GM23338 (cell line): Measurements from ENCODE around the gene ISCU. TPM values are rescaled to one million over a fixed set of nuclear protein-coding genes. Genes with fewer than 3 reads are reported as not detected.
A peak's percentile ranks its signal among the peaks of the same experiment; 100 is the strongest.

ENCODE experiments used
- ATAC-seq: fragments of 200-7000 bp; cut with Tn5 transposase; 3 replicates; pipeline ENCODE4 v1.9.1; 2020
- DNase-seq: peaks from one replicate; pipeline ENCODE4 v3.0.0-alpha.2; 2015; ENCODE audit warnings: low spot score
- H2AFZ ChIP-seq: fragments of 200-600 bp; sonication (generic); 2 replicates; pipeline ENCODE4 v1.8.0; 2016; ENCODE audit warnings: antibody characterized with exemption, mild to moderate bottlenecking, moderate library complexity
- H3F3A ChIP-seq: fragments of 200-600 bp; sonication (generic); replicated peaks from 2 replicates; pipeline ENCODE4 v1.8.0; 2017; ENCODE audit warnings: antibody characterized with exemption, mixed run types, low read depth
- H3K27ac ChIP-seq: fragments of 200-600 bp; sonication (generic); 2 replicates; pipeline ENCODE4 v1.6.1; 2016; ENCODE audit warnings: low read depth
- H3K27me3 ChIP-seq: fragments of 200-600 bp; sonication (generic); 2 replicates; pipeline ENCODE4 v1.8.0; 2016; ENCODE audit warnings: mild to moderate bottlenecking, mixed run types, moderate library complexity; ENCODE audit not compliant: insufficient read depth
- H3K36me3 ChIP-seq: fragments of 200-600 bp; sonication (generic); 2 replicates; pipeline ENCODE4 v1.8.0; 2016; ENCODE audit warnings: mild to moderate bottlenecking; ENCODE audit not compliant: insufficient read depth
- H3K4me1 ChIP-seq: fragments of 200-600 bp; sonication (generic); 2 replicates; pipeline ENCODE4 v1.8.0; 2016; ENCODE audit warnings: mild to moderate bottlenecking, moderate library complexity; ENCODE audit not compliant: insufficient read depth
- H3K4me2 ChIP-seq: fragments of 200-600 bp; sonication (generic); 2 replicates; pipeline ENCODE4 v1.7.1; 2017; ENCODE audit warnings: mixed run types
- H3K4me3 ChIP-seq: fragments of 200-600 bp; sonication (generic); 2 replicates; pipeline ENCODE4 v1.6.1; 2016; ENCODE audit warnings: mixed run types
- H3K79me2 ChIP-seq: fragments of 200-600 bp; sonication (generic); replicated peaks from 2 replicates; pipeline ENCODE4 v1.8.0; 2017; ENCODE audit warnings: mild to moderate bottlenecking; ENCODE audit not compliant: insufficient read depth
- H3K9me2 ChIP-seq: fragments of 200-600 bp; sonication (generic); 2 replicates; pipeline ENCODE4 v1.8.0; 2017; ENCODE audit not compliant: insufficient read depth
- H4K20me1 ChIP-seq: fragments of 200-600 bp; sonication (generic); replicated peaks from 2 replicates; pipeline ENCODE4 v1.8.0; 2017; ENCODE audit warnings: mild to moderate bottlenecking; ENCODE audit not compliant: insufficient read depth
- H3K27ac Mint-ChIP-seq: 2 replicates; pipeline ENCODE4 v1.8.0; 2020; ENCODE audit warnings: inconsistent platforms, mild to moderate bottlenecking, moderate library complexity, mixed read lengths
- H3K27me3 Mint-ChIP-seq: 3 replicates; pipeline ENCODE4 v1.8.0; 2022; ENCODE audit warnings: low read depth, mild to moderate bottlenecking, moderate library complexity, mixed read lengths, inconsistent platforms; ENCODE audit not compliant: insufficient read depth, poor library complexity
- H3K36me3 Mint-ChIP-seq: 3 replicates; pipeline ENCODE4 v1.8.0; 2021; ENCODE audit warnings: low read depth, mild to moderate bottlenecking, inconsistent platforms, moderate library complexity, mixed read lengths
- H3K4me1 Mint-ChIP-seq: 3 replicates; pipeline ENCODE4 v1.8.0; 2020; ENCODE audit warnings: mild to moderate bottlenecking, inconsistent platforms, mixed read lengths
- H3K4me3 Mint-ChIP-seq: 3 replicates; pipeline ENCODE4 v1.8.0; 2021; ENCODE audit warnings: moderate library complexity, mild to moderate bottlenecking, inconsistent platforms, mixed read lengths
- H3K9me3 Mint-ChIP-seq: 3 replicates; pipeline ENCODE4 v1.8.0; 2020; ENCODE audit warnings: moderate library complexity, mild to moderate bottlenecking, inconsistent platforms, mixed read lengths
- CREB1 ChIP-seq: fragments of 250-450 bp; sonication (Bioruptor Pico); IDR thresholded peaks from 2 replicates; pipeline ENCODE4 v1.5.0; 2020; ENCODE audit warnings: low read depth, mild to moderate bottlenecking, moderate library complexity
- EZH2 ChIP-seq: fragments of 200-600 bp; sonication (generic); IDR thresholded peaks from one replicate; pipeline ENCODE4 v1.8.0; 2017; ENCODE audit warnings: antibody characterized with exemption, mild to moderate bottlenecking, low read depth; ENCODE audit not compliant: unreplicated experiment
- JUNB ChIP-seq: IDR thresholded peaks from one replicate; pipeline ENCODE4 v1.6.1; 2016; ENCODE audit warnings: antibody characterized with exemption; ENCODE audit not compliant: unreplicated experiment
- NANOG ChIP-seq: IDR thresholded peaks from 2 replicates; pipeline ENCODE4 v1.6.1; 2016; ENCODE audit warnings: antibody characterized with exemption, borderline replicate concordance
- POLR2AphosphoS5 ChIP-seq: IDR thresholded peaks from 2 replicates; pipeline ENCODE4 v1.6.1; 2016; ENCODE audit warnings: antibody characterized with exemption, low read depth
- ZNF331 ChIP-seq: fragments of 250-450 bp; sonication (Bioruptor Pico); IDR thresholded peaks from 2 replicates; pipeline ENCODE4 v1.5.0; 2020; ENCODE audit warnings: low read depth, mild to moderate bottlenecking, moderate library complexity
- polyA plus RNA-seq: library from polyadenylated mRNA; unstranded; fragments of >200 nt; fragmentation: Nextera tagmentation; extraction: Ambion mirVana; gene quantifications from 2 replicates; pipeline ENCODE4 v1.2.1, GENCODE V29; 2016
- total RNA-seq: library from RNA; depleted of rRNA; stranded (reverse); fragments of >200 nt; shearing (Covaris generic); gene quantifications from 2 replicates; pipeline ENCODE4 v1.2.3, GENCODE V29; 2014
- TF ChIP-seq, protein P1 (sequence below): fragments of 250-450 bp; sonication (Bioruptor Pico); IDR thresholded peaks from 2 replicates; pipeline ENCODE4 v1.5.0; 2020; ENCODE audit warnings: mild to moderate bottlenecking, moderate library complexity
- TF ChIP-seq, protein P2 (sequence below): IDR thresholded peaks from 2 replicates; pipeline ENCODE4 v1.6.1; 2016; ENCODE audit warnings: antibody characterized with exemption

The ISCU gene
- total and polyA plus RNA-seq, 2 experiments from 2014 or later: 123 to 129 TPM

DNA sequence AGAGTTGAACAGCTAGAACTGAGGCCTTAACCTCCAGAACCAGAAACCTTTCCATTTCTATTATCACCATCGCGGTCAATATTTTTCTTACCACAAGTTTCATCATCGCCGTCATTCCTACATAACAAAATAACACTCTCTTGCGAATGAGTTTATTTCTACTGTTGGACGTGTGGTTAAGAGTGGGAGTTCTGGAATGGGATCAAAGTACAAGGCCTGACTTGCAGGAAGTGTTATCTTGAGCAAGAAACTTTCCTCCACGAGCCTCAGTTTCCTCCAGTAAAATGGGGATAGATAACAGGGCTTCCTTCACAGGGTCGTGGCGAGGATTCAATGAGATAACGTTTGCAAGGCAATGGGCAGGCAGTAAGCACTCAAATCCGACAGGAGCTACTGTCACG lies 2.1 kb upstream of the ISCU start (continued):
- TF ChIP-seq NANOG (no peak), CREB1 (CRISPR knock-in tag) (no peak), POLR2AphosphoS5 (no peak), JUNB (no peak), EZH2 (no peak), ZNF331 (CRISPR knock-in tag) (no peak)
- TF ChIP-seq, protein P1, sequence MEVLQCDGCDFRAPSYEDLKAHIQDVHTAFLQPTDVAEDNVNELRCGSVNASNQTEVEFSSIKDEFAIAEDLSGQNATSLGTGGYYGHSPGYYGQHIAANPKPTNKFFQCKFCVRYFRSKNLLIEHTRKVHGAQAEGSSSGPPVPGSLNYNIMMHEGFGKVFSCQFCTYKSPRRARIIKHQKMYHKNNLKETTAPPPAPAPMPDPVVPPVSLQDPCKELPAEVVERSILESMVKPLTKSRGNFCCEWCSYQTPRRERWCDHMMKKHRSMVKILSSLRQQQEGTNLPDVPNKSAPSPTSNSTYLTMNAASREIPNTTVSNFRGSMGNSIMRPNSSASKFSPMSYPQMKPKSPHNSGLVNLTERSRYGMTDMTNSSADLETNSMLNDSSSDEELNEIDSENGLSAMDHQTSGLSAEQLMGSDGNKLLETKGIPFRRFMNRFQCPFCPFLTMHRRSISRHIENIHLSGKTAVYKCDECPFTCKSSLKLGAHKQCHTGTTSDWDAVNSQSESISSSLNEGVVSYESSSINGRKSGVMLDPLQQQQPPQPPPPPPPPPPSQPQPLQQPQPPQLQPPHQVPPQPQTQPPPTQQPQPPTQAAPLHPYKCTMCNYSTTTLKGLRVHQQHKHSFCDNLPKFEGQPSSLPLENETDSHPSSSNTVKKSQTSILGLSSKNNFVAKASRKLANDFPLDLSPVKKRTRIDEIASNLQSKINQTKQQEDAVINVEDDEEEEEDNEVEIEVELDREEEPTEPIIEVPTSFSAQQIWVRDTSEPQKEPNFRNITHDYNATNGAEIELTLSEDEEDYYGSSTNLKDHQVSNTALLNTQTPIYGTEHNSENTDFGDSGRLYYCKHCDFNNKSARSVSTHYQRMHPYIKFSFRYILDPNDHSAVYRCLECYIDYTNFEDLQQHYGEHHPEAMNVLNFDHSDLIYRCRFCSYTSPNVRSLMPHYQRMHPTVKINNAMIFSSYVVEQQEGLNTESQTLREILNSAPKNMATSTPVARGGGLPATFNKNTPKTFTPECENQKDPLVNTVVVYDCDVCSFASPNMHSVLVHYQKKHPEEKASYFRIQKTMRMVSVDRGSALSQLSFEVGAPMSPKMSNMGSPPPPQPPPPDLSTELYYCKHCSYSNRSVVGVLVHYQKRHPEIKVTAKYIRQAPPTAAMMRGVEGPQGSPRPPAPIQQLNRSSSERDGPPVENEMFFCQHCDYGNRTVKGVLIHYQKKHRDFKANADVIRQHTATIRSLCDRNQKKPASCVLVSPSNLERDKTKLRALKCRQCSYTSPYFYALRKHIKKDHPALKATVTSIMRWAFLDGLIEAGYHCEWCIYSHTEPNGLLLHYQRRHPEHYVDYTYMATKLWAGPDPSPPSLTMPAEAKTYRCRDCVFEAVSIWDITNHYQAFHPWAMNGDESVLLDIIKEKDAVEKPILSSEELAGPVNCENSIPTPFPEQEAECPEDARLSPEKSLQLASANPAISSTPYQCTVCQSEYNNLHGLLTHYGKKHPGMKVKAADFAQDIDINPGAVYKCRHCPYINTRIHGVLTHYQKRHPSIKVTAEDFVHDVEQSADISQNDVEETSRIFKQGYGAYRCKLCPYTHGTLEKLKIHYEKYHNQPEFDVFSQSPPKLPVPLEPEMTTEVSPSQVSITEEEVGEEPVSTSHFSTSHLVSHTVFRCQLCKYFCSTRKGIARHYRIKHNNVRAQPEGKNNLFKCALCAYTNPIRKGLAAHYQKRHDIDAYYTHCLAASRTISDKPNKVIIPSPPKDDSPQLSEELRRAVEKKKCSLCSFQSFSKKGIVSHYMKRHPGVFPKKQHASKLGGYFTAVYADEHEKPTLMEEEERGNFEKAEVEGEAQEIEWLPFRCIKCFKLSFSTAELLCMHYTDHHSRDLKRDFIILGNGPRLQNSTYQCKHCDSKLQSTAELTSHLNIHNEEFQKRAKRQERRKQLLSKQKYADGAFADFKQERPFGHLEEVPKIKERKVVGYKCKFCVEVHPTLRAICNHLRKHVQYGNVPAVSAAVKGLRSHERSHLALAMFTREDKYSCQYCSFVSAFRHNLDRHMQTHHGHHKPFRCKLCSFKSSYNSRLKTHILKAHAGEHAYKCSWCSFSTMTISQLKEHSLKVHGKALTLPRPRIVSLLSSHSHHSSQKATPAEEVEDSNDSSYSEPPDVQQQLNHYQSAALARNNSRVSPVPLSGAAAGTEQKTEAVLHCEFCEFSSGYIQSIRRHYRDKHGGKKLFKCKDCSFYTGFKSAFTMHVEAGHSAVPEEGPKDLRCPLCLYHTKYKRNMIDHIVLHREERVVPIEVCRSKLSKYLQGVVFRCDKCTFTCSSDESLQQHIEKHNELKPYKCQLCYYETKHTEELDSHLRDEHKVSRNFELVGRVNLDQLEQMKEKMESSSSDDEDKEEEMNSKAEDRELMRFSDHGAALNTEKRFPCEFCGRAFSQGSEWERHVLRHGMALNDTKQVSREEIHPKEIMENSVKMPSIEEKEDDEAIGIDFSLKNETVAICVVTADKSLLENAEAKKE (CRISPR knock-in tag): no peak

DNA sequence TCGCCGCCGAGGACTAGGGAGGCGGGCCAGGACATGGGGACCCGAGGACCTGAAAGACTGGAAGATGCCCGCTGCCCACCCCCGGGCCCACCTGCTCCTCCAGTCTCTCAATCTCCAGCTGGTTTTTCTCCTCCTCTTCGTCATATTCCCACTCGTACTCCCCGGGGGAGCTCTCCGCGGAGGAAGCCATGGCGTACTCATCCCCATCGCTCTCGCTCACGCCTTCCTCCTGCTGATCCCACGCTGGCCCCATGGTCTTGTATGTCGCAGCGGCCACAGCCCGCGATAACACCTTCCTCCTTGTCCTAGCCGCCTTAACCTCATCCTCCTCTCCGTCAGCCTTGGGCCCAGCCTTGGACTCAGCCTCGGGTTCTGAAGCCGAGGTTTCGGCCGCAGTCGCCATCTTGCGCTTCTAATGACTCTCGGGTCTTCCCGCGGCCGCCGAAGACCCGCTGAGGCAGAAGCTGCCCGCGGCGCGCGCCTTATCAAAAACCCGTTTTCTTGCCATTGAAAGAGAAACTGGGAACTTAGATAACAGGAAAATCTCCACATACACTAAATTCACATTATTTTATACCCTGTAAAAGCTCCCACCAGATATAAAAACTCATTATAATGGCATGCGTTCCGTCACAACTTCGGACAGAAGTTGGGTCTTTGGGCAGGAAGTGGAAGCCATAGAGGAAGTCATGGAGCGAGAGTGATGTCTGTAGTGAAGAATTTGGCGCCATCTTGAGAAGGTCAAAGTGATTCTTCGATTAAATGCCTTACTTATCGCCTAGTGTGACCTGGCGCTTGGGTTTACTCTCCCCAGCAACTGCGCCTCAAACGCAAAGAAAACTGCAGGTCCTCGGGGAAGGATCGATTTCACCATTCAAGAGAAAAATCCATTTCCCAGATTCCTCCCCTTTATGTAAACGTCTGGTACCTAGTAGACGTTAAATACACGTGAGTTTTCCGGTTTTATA lies 1.4 kb upstream of the ISCU start, which contains the start of gene SART3:
Gene SART3, minus strand, starts transcription at position 422 of the 968 bp plus-strand sequence. Its CDS starts 19 bp downstream, at position 403.
- H3K27ac Mint-ChIP-seq: peak within 1 kb of the TSS; percentile 100
- H3K9me3 Mint-ChIP-seq: no peaks in the 10 kb centered on the region; the same call in 2 of the 3 replicates
- H3K4me1 Mint-ChIP-seq: peaks cover 23% of the 10 kb centered on the region
- H3K9me2 ChIP-seq: no peaks in the 10 kb centered on the region
- H3K4me3 Mint-ChIP-seq: peak within 1 kb of the TSS; percentile 100
- H3K4me3 ChIP-seq: peak within 1 kb of the TSS; percentile 95
- H3K36me3 ChIP-seq: peaks cover 18% of the 10 kb centered on the region
- TF ChIP-seq POLR2AphosphoS5 (peak; percentile 56), EZH2 (no peak), CREB1 (CRISPR knock-in tag) (peak; percentile 62; the same call in 1 of the 2 replicates)
- TF ChIP-seq, protein P2, sequence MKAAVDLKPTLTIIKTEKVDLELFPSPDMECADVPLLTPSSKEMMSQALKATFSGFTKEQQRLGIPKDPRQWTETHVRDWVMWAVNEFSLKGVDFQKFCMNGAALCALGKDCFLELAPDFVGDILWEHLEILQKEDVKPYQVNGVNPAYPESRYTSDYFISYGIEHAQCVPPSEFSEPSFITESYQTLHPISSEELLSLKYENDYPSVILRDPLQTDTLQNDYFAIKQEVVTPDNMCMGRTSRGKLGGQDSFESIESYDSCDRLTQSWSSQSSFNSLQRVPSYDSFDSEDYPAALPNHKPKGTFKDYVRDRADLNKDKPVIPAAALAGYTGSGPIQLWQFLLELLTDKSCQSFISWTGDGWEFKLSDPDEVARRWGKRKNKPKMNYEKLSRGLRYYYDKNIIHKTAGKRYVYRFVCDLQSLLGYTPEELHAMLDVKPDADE: peak; percentile 87
- H3K4me2 ChIP-seq: peak within 1 kb of the TSS; percentile 76
- H3F3A ChIP-seq: peaks cover 5% of the 10 kb centered on the region; the same call in 1 of the 2 replicates
- peak within 1 kb of the TSS; percentile 87 for H3K27ac ChIP-seq
- no peaks in the 10 kb centered on the region; the same call in 1 of the 2 replicates for H3K4me1 ChIP-seq
- ATAC-seq: peak; percentile 61
- no peak within 1 kb of the TSS for H2AFZ ChIP-seq
- no peaks in the 10 kb centered on the region for H3K27me3 Mint-ChIP-seq
- H3K79me2 ChIP-seq: peaks cover 69% of the 10 kb centered on the region
- peaks cover 36% of the 10 kb centered on the region for H4K20me1 ChIP-seq
- H3K36me3 Mint-ChIP-seq: peaks cover 39% of the 10 kb centered on the region
- H3K27me3 ChIP-seq: no peaks in the 10 kb centered on the region
- peak; percentile 93 for DNase-seq
